ENCODE data around the gene KLRF2.
"Not testable (repeated sequence)": the region's sequence is repeated elsewhere in the genome, so short reads cannot be mapped to it uniquely, and the experiment has no call there.

The KLRF2 gene

GRCh38 chr12:9868951-9869306 is 12.4 kb upstream of the KLRF2 start:
- no peak for DNase-seq

GRCh38 chr12:9869307-9870161 is 11.8 kb upstream of the KLRF2 start, which contains the start of gene CLEC2B:
CLEC2B (minus strand) TSS chr12:9869354.
- Mint-ChIP-seq H3K4me3 (peak within 1 kb of the TSS; percentile 83 to 99), H3K4me1 (ENCODE audit: low read depth in 2 of 2) (peaks cover 7 to 29% of the 10 kb centered on the region in 2 donors), H3K36me3 (ENCODE audit: insufficient read depth) (peaks cover 26% of the 10 kb centered on the region), H3K9me3 (no peaks in the 10 kb centered on the region), H3K27me3 (no peaks in the 10 kb centered on the region), H3K27ac (peak within 1 kb of the TSS; percentile 95 to 100)
- peak in 2 of 3 experiments; percentile 14 to 30 for DNase-seq
- peak; percentile 75 for ATAC-seq (replicated peaks)

More at GRCh38 chr12:9868951-9869306, 12.4 kb upstream of the KLRF2 start:
- H3K36me3 Mint-ChIP-seq (ENCODE audit: insufficient read depth) = peaks cover 26% of the 10 kb centered on the region
- H3K27ac Mint-ChIP-seq = peak overlapping the region; percentile 95 to 100
- H3K9me3 Mint-ChIP-seq = peaks cover 0 to under 1% of the 10 kb centered on the region in 2 donors
- peak overlapping the region; percentile 83 to 99 for H3K4me3 Mint-ChIP-seq
- no peaks in the 10 kb centered on the region for H3K27me3 Mint-ChIP-seq
- ATAC-seq (replicated peaks) = no peak
- peaks cover 11 to 35% of the 10 kb centered on the region in 2 donors for H3K4me1 Mint-ChIP-seq (ENCODE audit: low read depth in 2 of 2)

- Mint-ChIP-seq H3K36me3 (ENCODE audit: insufficient read depth) (peaks cover 26% of the 10 kb centered on the region), H3K9me3 (no peaks in the 10 kb centered on the region), H3K4me3 (peak overlapping the region; percentile 83 to 99), H3K27me3 (no peaks in the 10 kb centered on the region), H3K4me1 (ENCODE audit: low read depth in 2 of 2) (peaks cover 6 to 22% of the 10 kb centered on the region in 2 donors), H3K27ac (peak overlapping the region; percentile 95 to 100)
- DNase-seq (no peak), ATAC-seq (replicated peaks) (no peak)
Measured at GRCh38 chr12:9870286-9870866, 10.9 kb upstream of the KLRF2 start.

- Mint-ChIP-seq H3K27ac (no peak overlapping the region), H3K9me3 (no peaks in the 10 kb centered on the region), H3K36me3 (ENCODE audit: insufficient read depth) (peaks cover 16% of the 10 kb centered on the region), H3K4me3 (no peak overlapping the region), H3K27me3 (no peaks in the 10 kb centered on the region), H3K4me1 (ENCODE audit: low read depth in 2 of 2) (peaks cover 4 to 18% of the 10 kb centered on the region in 2 donors)
- DNase-seq (no peak), ATAC-seq (replicated peaks) (no peak)
Measured at GRCh38 chr12:9872162-9872561, 9.1 kb upstream of the KLRF2 start.

- Mint-ChIP-seq H3K36me3 (ENCODE audit: insufficient read depth) (peaks cover 12% of the 10 kb centered on the region), H3K4me1 (ENCODE audit: low read depth in 2 of 2) (peaks cover 4 to 18% of the 10 kb centered on the region in 2 donors), H3K27ac (no peak overlapping the region), H3K4me3 (no peak overlapping the region), H3K9me3 (no peaks in the 10 kb centered on the region), H3K27me3 (no peaks in the 10 kb centered on the region)
- DNase-seq (no peak), ATAC-seq (replicated peaks) (no peak)
Measured at GRCh38 chr12:9872742-9873141, 8.5 kb upstream of the KLRF2 start.

- not testable (repeated sequence) for H3K4me1 Mint-ChIP-seq (ENCODE audit: low read depth in 2 of 2); H3K27ac Mint-ChIP-seq; H3K4me3 Mint-ChIP-seq; ATAC-seq (replicated peaks); H3K9me3 Mint-ChIP-seq; DNase-seq; H3K27me3 Mint-ChIP-seq; H3K36me3 Mint-ChIP-seq (ENCODE audit: insufficient read depth)
Measured at GRCh38 chr12:9876120-9876519, 5.2 kb upstream of the KLRF2 start.

- peaks cover 2 to 4% of the 10 kb centered on the region in 2 donors for H3K4me1 Mint-ChIP-seq (ENCODE audit: low read depth in 2 of 2)
- no peaks in the 10 kb centered on the region for H3K36me3 Mint-ChIP-seq (ENCODE audit: insufficient read depth)
- ATAC-seq (replicated peaks) (no peak), DNase-seq (no peak)
- H3K4me3 Mint-ChIP-seq = no peak overlapping the region
- no peaks in the 10 kb centered on the region for H3K27me3 Mint-ChIP-seq
- H3K9me3 Mint-ChIP-seq = no peaks in the 10 kb centered on the region
- H3K27ac Mint-ChIP-seq = no peak overlapping the region
Measured at GRCh38 chr12:9880532-9881078, 684 bp upstream of the KLRF2 start.

GRCh38 chr12:9881988-9882387 is 699 bp downstream of the KLRF2 start:
- DNase-seq = no peak
- H3K4me3 Mint-ChIP-seq = no peak overlapping the region
- H3K27me3 Mint-ChIP-seq = no peaks in the 10 kb centered on the region
- H3K9me3 Mint-ChIP-seq = no peaks in the 10 kb centered on the region
- no peaks in the 10 kb centered on the region for H3K36me3 Mint-ChIP-seq (ENCODE audit: insufficient read depth)
- peaks cover 2 to 4% of the 10 kb centered on the region in 2 donors for H3K4me1 Mint-ChIP-seq (ENCODE audit: low read depth in 2 of 2)
- ATAC-seq (replicated peaks) = no peak
- H3K27ac Mint-ChIP-seq = no peak overlapping the region

GRCh38 chr12:9883175-9883574 is 1.9 kb downstream of the KLRF2 start:
- Mint-ChIP-seq H3K27ac (no peak overlapping the region), H3K4me3 (no peak overlapping the region), H3K36me3 (ENCODE audit: insufficient read depth) (no peaks in the 10 kb centered on the region), H3K4me1 (ENCODE audit: low read depth in 2 of 2) (peaks cover 2 to 4% of the 10 kb centered on the region in 2 donors), H3K27me3 (no peaks in the 10 kb centered on the region), H3K9me3 (no peaks in the 10 kb centered on the region)
- DNase-seq = no peak
- no peak for ATAC-seq (replicated peaks)

GRCh38 chr12:9888665-9889273 is 7.5 kb downstream of the KLRF2 start:
- DNase-seq (no peak), ATAC-seq (replicated peaks) (peak; percentile 72)
- Mint-ChIP-seq H3K36me3 (ENCODE audit: insufficient read depth) (peaks cover 5% of the 10 kb centered on the region), H3K4me1 (ENCODE audit: low read depth in 2 of 2) (peaks cover 6 to 11% of the 10 kb centered on the region in 2 donors), H3K27ac (peak overlapping the region; percentile 74 to 83), H3K4me3 (peak overlapping the region in 1 of 2 donors; percentile 22), H3K9me3 (no peaks in the 10 kb centered on the region), H3K27me3 (no peaks in the 10 kb centered on the region)

GRCh38 chr12:9895215-9895971 is 14.1 kb downstream of the KLRF2 start:
- H3K36me3 Mint-ChIP-seq (ENCODE audit: insufficient read depth) = peaks cover 5% of the 10 kb centered on the region
- H3K27ac Mint-ChIP-seq = no peak overlapping the region
- H3K4me3 Mint-ChIP-seq = no peak overlapping the region
- ATAC-seq (replicated peaks) (no peak), DNase-seq (no peak)
- peaks cover 0 to 5% of the 10 kb centered on the region in 2 donors for H3K4me1 Mint-ChIP-seq (ENCODE audit: low read depth in 2 of 2)
- no peaks in the 10 kb centered on the region for H3K9me3 Mint-ChIP-seq
- H3K27me3 Mint-ChIP-seq = peaks cover 0 to 13% of the 10 kb centered on the region in 2 donors

- H3K27ac Mint-ChIP-seq = no peak overlapping the region
- no peak overlapping the region for H3K4me3 Mint-ChIP-seq
- peaks cover 0 to 5% of the 10 kb centered on the region in 2 donors for H3K4me1 Mint-ChIP-seq (ENCODE audit: low read depth in 2 of 2)
- peaks cover 0 to 13% of the 10 kb centered on the region in 2 donors for H3K27me3 Mint-ChIP-seq
- no peaks in the 10 kb centered on the region for H3K36me3 Mint-ChIP-seq (ENCODE audit: insufficient read depth)
- no peaks in the 10 kb centered on the region for H3K9me3 Mint-ChIP-seq
- DNase-seq (no peak), ATAC-seq (replicated peaks) (no peak)
Measured at GRCh38 chr12:9897535-9897934, 16.2 kb downstream of the KLRF2 start.

GRCh38 chr12:9899209-9899608 is 17.9 kb downstream of the KLRF2 start:
- H3K27me3 Mint-ChIP-seq = peaks cover 0 to 13% of the 10 kb centered on the region in 2 donors
- no peak overlapping the region for H3K27ac Mint-ChIP-seq
- DNase-seq = no peak
- no peak overlapping the region for H3K4me3 Mint-ChIP-seq
- H3K4me1 Mint-ChIP-seq (ENCODE audit: low read depth in 2 of 2) = peaks cover 0 to 1% of the 10 kb centered on the region in 2 donors
- no peaks in the 10 kb centered on the region for H3K36me3 Mint-ChIP-seq (ENCODE audit: insufficient read depth)
- ATAC-seq (replicated peaks) = no peak
- no peaks in the 10 kb centered on the region for H3K9me3 Mint-ChIP-seq

Data from effector memory CD8-positive, alpha-beta T cell (primary cell).